Muscle layer of duodenum (tissue), 2 donors: ENCODE data around the gene HTRA3.

Experiments
- H3K27ac ChIP-seq: one replicate; pipeline ENCODE4 v1.7.0; 2013; ENCODE audit warnings: mild to moderate bottlenecking, low read length
- H3K27me3 ChIP-seq: one replicate; pipeline ENCODE4 v1.7.0; 2013; ENCODE audit warnings: low read depth, mild to moderate bottlenecking, control low read depth, low read length
- H3K36me3 ChIP-seq, 2 donors: one replicate each; pipeline ENCODE4 v1.7.0; 2013; ENCODE audit warnings: low read length in 2 of 2, control low read depth in 1 of 2, mild to moderate bottlenecking in 1 of 2; ENCODE audit not compliant: insufficient read depth in 2 of 2, control insufficient read depth in 1 of 2
- H3K4me1 ChIP-seq, 2 donors: one replicate each; pipeline ENCODE4 v1.7.0; 2013; ENCODE audit warnings: low read length in 2 of 2, mild to moderate bottlenecking in 2 of 2, control low read depth in 1 of 2, moderate library complexity in 1 of 2; ENCODE audit not compliant: insufficient read depth in 2 of 2, control insufficient read depth in 1 of 2
- H3K4me3 ChIP-seq, 2 donors: one replicate each; pipeline ENCODE4 v1.7.0; 2013; ENCODE audit warnings: low read length in 2 of 2, low read depth in 1 of 2, mild to moderate bottlenecking in 1 of 2
- H3K9me3 ChIP-seq, 2 donors: one replicate each; pipeline ENCODE4 v1.7.0; 2013; ENCODE audit warnings: low read length in 2 of 2, control low read depth in 1 of 2, mild to moderate bottlenecking in 1 of 2; ENCODE audit not compliant: control insufficient read depth in 1 of 2
- donor health status: healthy.

HTRA3 gene

GRCh38 chr4:8353158-8353669 is 83.7 kb downstream of the HTRA3 start:
- H3K4me3 ChIP-seq: no peak overlapping the region
- H3K36me3 ChIP-seq: no peaks in the 10 kb centered on the region
- H3K27ac ChIP-seq: no peak overlapping the region
- H3K27me3 ChIP-seq: no peaks in the 10 kb centered on the region
- H3K4me1 ChIP-seq: peaks cover 0 to 31% of the 10 kb centered on the region in 2 donors
- no peaks in the 10 kb centered on the region for H3K9me3 ChIP-seq

GRCh38 chr4:8353912-8354453 is 84.4 kb downstream of the HTRA3 start:
- Histone ChIP-seq H3K9me3 (no peaks in the 10 kb centered on the region), H3K27me3 (no peaks in the 10 kb centered on the region), H3K36me3 (no peaks in the 10 kb centered on the region), H3K27ac (no peak overlapping the region), H3K4me3 (no peak overlapping the region), H3K4me1 (peaks cover 0 to 31% of the 10 kb centered on the region in 2 donors)

GRCh38 chr4:8355306-8355705 is 85.8 kb downstream of the HTRA3 start:
- no peaks in the 10 kb centered on the region for H3K27me3 ChIP-seq
- H3K9me3 ChIP-seq: no peaks in the 10 kb centered on the region
- H3K36me3 ChIP-seq: no peaks in the 10 kb centered on the region
- peaks cover 0 to 31% of the 10 kb centered on the region in 2 donors for H3K4me1 ChIP-seq
- H3K27ac ChIP-seq: no peak overlapping the region
- no peak overlapping the region for H3K4me3 ChIP-seq

GRCh38 chr4:8355864-8356565 is 86.5 kb downstream of the HTRA3 start:
- H3K27ac ChIP-seq: no peak overlapping the region
- H3K9me3 ChIP-seq: no peaks in the 10 kb centered on the region

More at GRCh38 chr4:8355864-8356565, 86.5 kb downstream of the HTRA3 start:
- Histone ChIP-seq H3K27me3 (no peaks in the 10 kb centered on the region), H3K4me1 (peaks cover 0 to 30% of the 10 kb centered on the region in 2 donors), H3K4me3 (no peak overlapping the region), H3K36me3 (no peaks in the 10 kb centered on the region)
